Measurements from ENCODE around the gene DLG3. TPM values are rescaled to one million over a fixed set of nuclear protein-coding genes. Genes with fewer than 3 reads are reported as not detected.

DLG3 gene
- polyA plus RNA-seq, 1 donor from 2014 or later = 66.5 TPM

DNA sequence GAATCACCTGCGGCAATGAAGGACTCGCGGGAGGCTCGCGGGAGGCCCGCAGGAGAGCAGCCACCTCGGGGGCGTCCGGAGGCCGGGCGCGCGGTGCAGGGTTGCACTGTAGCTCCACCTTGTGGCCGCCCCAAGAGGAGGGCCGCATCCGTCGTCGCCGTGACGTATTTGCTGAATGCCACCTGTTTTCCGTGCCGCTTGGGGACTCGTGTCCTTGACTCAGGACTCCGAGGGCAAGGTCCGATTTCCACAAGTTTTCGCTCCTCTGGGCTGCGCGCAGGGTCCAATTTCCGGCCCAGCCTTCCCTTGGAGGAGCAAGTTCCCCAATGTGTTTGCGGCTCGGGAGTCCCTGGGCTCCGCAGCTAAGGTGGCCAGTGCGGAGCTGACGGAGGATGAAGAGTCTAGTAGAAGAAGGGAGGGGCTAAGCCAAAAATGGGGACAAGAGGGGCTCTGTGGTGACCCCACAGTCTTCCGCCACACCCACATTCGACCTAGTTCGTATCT, 10.7 kb upstream of the DLG3 start:
- TF ChIP-seq TAF1 (IDR thresholded peaks at IDR 0.05; ENCODE audit: low read depth) (no peak), EP300 (conservative IDR thresholded peaks at IDR 0.05; ENCODE audit: poor library complexity, severe bottlenecking) (no peak), REST (IDR thresholded peaks at IDR 0.05; ENCODE audit: borderline replicate concordance) (no peak), SMC3 (conservative IDR thresholded peaks at IDR 0.05; ENCODE audit: poor library complexity) (peak; percentile 72), POLR2AphosphoS5 (IDR thresholded peaks at IDR 0.05) (no peak), RAD21 (conservative IDR thresholded peaks at IDR 0.05) (peak; percentile 73), CTCF (IDR thresholded peaks at IDR 0.05; ENCODE audit: poor library complexity, severe bottlenecking) (peak; percentile 81), MXI1 (conservative IDR thresholded peaks at IDR 0.05; ENCODE audit: poor library complexity, severe bottlenecking) (peak; percentile 24), EZH2 (IDR thresholded peaks at IDR 0.05; ENCODE audit: borderline replicate concordance, insufficient read depth, low read length, poor library complexity, severe bottlenecking) (no peak)
- no peaks in the 10 kb centered on the region for H3K79me2 ChIP-seq (replicated peaks; ENCODE audit: insufficient read depth, low read length)
- H3K36me3 ChIP-seq (ENCODE audit: insufficient read depth, low read length) = no peaks in the 10 kb centered on the region
- no peaks in the 10 kb centered on the region for H3K27me3 ChIP-seq (ENCODE audit: insufficient read depth, low read depth, low read length)
- H3K27ac ChIP-seq (ENCODE audit: low read length) = no peak overlapping the region
- H3K9me3 ChIP-seq (ENCODE audit: low read length) = no peaks in the 10 kb centered on the region
- H3K4me3 ChIP-seq (ENCODE audit: low read length) = peak overlapping the region; percentile 77
- peak overlapping the region; percentile 40 for H2AFZ ChIP-seq (ENCODE audit: low read depth, low read length)
- no peaks in the 10 kb centered on the region for H3K9me2 ChIP-seq (ENCODE audit: insufficient read depth, low read length)
- no peaks in the 10 kb centered on the region for H4K20me1 ChIP-seq (ENCODE audit: insufficient read depth)
- H3F3A ChIP-seq (ENCODE audit: insufficient read depth, low read length, poor library complexity, severe bottlenecking) = no peaks in the 10 kb centered on the region
- H3K4me2 ChIP-seq (ENCODE audit: low read length) = peak overlapping the region; percentile 55
- peak overlapping the region; percentile 58 for H3K9ac ChIP-seq (ENCODE audit: low read length)

DNA sequence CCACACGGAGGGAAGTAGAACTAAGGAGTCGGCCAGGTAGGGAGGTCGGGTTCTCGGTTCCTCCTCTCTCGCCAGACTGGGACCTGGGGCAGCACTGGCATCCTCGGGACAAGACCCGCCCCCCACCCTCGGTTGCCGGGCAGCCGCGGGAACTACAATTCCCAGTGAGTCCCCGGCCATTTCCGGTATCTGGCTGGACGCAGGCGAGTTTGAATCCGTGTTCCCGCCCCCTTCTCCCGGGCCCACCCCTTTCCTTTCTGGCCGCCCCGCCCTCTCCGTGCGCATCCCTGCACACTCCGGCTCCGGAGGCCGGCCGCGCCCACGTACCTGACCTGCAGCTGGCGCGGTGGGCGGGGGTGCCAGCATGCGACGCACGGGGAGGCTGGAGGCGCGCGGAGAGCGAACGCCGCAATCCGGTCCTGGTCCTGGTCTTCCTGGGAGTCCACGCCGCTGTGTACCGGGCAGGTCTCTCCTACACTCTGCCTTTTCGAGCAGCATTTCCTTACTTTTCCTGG, 10.2 kb upstream of the DLG3 start:
- Histone ChIP-seq H3K27me3 (ENCODE audit: insufficient read depth, low read depth, low read length) (no peaks in the 10 kb centered on the region), H3K79me2 (replicated peaks; ENCODE audit: insufficient read depth, low read length) (no peaks in the 10 kb centered on the region), H2AFZ (ENCODE audit: low read depth, low read length) (peak overlapping the region; percentile 40)

More for the DNA sequence above, 10.2 kb upstream of the DLG3 start:
- Histone ChIP-seq H3K27ac (ENCODE audit: low read length) (peak overlapping the region; percentile 12), H3K9ac (ENCODE audit: low read length) (peak overlapping the region; percentile 58), H3K4me3 (ENCODE audit: low read length) (peak overlapping the region; percentile 77), H3F3A (ENCODE audit: insufficient read depth, low read length, poor library complexity, severe bottlenecking) (no peaks in the 10 kb centered on the region), H4K20me1 (ENCODE audit: insufficient read depth) (no peaks in the 10 kb centered on the region), H3K4me2 (ENCODE audit: low read length) (peak overlapping the region; percentile 55), H3K9me3 (ENCODE audit: low read length) (no peaks in the 10 kb centered on the region), H3K36me3 (ENCODE audit: insufficient read depth, low read length) (no peaks in the 10 kb centered on the region), H3K9me2 (ENCODE audit: insufficient read depth, low read length) (no peaks in the 10 kb centered on the region)
- TF ChIP-seq EZH2 (IDR thresholded peaks at IDR 0.05; ENCODE audit: borderline replicate concordance, insufficient read depth, low read length, poor library complexity, severe bottlenecking) (no peak), MXI1 (conservative IDR thresholded peaks at IDR 0.05; ENCODE audit: poor library complexity, severe bottlenecking) (peak; percentile 16), EP300 (conservative IDR thresholded peaks at IDR 0.05; ENCODE audit: poor library complexity, severe bottlenecking) (no peak), POLR2AphosphoS5 (IDR thresholded peaks at IDR 0.05) (peak; percentile 48), SMC3 (conservative IDR thresholded peaks at IDR 0.05; ENCODE audit: poor library complexity) (no peak)

All from neural cell (in vitro differentiated cells).